SKM-1 treated with dmso at 0.1 percent for 144 hours (cell line): Measurements from ENCODE around the gene THPO.

ENCODE experiments used
- DNase-seq: peaks from one replicate; lab custom pipeline; 2025; ENCODE audit not compliant: unreplicated experiment; lab: John Stamatoyannopoulos, UW

THPO gene

DNA sequence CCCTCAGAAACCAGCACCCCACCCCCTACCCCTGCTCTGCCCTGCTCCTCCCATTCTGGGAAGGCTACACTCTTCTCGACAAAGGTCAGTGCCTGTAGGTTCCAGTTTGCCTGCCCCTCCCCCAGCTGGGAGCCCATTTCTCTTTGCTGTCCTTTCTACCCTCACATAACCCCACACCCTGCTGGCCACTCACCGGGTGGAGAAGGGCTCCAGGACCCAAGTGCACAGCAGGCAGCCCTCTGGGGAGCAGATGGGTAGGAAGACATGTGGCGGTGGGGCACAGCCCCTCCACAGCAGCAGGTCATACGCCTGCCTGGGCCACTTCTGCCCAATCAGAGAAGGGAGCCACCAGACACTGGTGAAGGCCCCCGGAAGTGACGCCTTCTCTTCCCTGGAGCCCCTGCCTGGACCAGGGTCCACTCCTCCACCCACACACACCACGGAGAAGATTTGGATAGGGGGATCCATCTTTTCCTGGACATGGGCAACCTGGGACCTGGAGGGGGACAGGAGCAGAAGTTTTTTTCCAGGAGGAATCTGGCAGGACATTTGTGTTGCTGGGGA lies at the start of gene THPO:
TSS of gene THPO (minus strand) at position 326 of the 564 bp plus-strand sequence. CDS start 1,948 bp downstream, outside the sequence.
- DNase-seq, result no peak

DNA sequence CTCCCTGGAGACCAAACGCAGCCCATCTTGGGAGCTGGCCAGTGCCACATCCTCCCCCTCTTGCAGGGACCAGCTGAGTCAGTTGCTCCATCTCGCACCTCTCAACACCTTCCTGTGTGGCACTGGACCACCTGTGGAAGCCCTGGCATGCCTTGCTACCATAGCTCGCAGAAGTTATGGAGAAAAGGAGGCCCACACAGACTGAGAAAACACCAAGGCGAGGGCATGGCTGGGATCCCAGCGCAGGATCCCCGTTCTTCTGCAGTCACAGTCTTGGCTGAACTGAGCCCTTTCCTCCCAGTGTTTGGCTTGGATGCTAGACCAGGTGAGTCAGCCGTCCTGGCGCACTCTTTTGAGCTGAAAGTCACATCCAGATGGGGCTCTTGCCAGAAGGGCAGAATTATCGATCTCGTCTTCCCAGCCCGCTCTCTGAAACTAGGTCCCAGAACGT lies 48.7 kb upstream of the THPO start:
- DNase-seq, result no peak

DNA sequence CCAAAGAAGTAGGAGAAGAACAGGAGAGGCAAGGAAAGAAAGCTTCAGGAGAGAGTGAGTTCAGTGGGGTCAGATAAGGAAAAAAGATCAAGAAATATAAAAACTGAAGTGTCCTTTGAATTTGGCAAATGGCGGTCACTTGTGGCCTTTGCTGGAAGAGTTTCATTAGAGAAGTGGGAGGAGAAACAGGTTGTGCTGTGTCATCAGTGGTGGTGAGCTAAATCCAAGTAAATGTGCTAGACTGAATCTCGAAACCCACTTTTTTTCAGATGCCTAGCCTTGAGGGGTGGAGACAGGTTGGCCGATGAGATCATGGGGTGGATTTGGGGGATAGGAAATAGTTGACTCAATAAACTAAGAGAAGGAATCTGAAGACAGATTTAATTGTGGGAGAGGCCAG lies 45.6 kb upstream of the THPO start:
- no peak for DNase-seq

DNA sequence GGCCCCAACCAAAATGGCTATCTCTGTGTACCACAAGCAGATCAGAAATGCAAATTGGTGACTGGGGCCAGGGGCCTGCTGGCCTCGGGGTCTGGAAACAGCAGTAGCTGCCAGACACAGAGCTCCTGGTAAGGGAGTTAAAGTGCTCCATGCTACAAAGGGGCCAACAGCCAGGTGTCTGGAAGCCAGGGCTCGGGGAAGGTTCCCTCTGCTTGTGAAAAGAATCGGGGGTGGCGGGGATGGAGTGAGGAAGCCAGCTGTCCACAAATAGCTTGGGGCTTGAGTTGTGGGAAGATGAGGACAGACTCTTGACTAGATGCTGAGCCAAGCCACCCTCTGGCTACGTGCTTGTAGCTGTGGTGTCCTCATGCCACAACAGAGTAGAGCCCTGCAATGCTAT lies 41.2 kb upstream of the THPO start:
- DNase-seq, result no peak

DNA sequence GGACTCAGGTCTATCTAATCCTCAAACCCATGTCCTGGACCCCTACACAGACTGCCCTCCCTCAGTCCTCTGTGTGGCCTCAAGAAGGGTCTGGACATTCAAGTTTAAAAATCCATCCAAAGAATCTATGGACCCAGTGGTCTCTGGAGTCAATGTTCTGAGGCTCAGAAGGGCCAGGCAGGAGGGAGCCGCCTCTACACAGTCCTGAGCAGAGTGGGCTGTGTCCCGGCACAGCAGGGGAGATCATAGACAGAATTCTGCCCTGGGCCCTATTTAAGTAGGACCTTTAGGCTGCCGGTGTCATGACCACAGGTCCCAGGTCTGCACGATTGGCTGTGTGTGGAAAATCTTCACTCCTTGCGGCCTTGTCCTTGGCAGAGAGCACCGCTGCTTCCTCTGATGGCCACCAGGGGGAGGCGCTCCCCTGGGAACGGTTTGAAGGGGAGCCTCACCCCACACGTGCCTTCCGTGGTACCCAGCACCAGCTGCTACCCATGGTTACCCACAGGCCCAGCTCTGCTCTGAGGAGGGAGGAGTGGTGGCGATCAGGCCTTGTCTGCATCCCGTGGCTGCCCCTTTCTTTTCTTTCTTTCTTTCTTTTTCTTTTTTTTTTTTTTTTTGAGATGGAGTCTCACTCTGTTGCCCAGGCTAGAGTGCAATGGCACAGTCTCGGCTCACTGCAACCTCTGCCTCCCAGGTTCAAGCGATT lies 39.8 kb upstream of the THPO start:
- DNase-seq, result peak; percentile 70

DNA sequence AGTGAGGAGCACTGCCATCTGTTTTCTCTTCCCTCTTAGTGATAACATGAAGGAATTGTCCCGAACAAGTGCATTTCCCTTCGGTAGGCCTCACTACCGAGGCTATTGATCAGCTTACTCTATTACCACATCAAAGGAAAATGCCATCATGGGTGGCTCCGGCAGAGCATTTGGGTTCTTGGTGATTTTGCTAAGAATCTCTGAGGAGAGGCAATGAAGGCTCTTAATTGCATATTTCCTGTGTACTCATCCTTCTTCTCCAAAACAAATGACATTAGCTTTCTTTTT lies 37.1 kb upstream of the THPO start:
- DNase-seq, result no peak

DNA sequence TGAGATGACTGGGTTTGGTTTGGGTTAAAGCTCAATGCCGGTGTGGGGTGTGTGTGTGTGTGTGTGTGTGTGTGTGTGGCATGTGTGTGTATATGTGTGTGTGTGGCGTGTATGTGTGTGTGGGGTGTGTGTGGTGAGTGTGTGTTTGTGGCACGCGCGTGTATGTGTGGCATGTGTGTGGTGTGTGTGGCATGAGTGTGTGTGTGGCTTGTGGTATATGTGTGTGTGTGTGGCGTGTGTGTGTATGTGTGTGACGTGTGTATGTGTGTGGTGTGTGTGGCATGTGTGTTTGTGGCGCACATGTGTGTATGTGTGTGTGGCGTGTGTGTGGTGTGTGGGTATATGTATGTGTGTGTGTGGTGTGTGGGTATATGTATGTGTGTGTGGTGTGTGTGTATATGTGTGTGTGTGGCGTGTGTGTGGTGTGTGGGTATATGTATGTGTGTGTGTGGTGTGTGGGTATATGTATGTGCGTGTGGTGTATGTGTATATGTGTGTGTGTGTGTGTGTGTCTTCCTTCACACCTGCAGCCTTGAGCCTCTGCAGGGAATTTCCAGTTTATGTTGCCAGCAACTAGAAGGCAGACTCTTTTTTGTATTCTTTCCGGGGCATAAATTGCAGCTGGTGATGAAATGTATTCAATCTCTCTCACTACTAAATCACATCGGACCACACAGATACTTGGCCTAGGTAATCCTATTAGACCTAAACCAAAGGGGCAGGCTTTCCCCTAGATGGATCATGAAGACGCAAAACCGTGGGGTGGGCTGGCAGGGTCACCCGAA lies 36.6 kb upstream of the THPO start:
- no peak for DNase-seq

DNA sequence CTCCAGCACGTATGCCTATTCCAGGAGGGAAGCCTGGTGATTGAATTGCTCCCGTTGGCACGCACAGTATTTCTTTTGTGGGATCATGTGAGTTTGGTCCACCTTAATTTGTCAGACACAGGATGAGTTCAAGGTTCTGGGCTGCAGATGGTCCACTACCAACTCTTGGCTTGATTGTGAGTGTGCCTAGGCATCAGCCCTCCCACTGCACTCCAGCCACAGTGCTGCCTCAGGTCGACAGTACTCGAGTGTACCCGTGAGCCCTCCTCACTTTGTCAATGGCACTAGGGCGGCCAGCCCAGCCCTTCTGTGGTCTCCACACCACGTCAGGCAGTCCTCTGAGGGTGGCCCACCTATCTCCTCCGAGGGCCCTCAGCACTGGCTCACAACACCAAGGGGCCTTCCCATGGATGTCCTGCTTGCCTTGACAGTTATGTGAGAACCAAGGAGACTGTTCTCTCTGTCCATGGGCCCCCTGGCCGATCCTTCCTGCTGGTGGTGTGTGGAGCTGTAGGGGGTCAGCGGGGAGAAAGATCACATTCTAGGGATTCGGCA lies 32.0 kb upstream of the THPO start:
- DNase-seq, result no peak

DNA sequence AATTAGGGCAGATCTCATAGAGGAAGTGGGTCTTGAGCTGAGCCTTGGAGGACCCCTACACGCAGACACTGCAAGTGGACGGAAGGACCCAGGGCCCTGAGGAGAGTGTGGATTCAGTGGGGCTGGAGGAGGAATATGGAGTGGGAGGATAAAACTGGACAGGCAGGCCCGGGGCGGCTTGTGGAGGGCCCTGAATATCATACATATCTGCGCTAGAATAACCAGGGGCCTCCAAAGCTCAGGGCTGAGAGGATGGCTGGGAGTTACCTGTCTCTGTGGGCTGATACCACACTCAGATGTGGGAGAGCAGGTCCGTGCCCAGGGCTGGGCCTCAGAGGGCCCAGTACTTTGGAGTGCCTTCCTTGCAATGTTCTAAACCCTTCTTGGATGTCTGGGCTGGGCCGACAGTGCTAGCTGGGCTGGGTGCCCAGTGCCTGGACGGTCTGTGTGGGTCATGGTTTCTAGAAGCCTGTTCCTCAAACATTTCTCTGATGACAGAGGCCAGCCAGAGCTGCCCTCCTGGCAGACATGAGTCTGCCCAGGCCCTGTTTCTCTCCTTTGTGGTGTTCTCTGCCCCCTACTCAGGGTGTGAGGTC lies 31.4 kb upstream of the THPO start:
- DNase-seq, result no peak

DNA sequence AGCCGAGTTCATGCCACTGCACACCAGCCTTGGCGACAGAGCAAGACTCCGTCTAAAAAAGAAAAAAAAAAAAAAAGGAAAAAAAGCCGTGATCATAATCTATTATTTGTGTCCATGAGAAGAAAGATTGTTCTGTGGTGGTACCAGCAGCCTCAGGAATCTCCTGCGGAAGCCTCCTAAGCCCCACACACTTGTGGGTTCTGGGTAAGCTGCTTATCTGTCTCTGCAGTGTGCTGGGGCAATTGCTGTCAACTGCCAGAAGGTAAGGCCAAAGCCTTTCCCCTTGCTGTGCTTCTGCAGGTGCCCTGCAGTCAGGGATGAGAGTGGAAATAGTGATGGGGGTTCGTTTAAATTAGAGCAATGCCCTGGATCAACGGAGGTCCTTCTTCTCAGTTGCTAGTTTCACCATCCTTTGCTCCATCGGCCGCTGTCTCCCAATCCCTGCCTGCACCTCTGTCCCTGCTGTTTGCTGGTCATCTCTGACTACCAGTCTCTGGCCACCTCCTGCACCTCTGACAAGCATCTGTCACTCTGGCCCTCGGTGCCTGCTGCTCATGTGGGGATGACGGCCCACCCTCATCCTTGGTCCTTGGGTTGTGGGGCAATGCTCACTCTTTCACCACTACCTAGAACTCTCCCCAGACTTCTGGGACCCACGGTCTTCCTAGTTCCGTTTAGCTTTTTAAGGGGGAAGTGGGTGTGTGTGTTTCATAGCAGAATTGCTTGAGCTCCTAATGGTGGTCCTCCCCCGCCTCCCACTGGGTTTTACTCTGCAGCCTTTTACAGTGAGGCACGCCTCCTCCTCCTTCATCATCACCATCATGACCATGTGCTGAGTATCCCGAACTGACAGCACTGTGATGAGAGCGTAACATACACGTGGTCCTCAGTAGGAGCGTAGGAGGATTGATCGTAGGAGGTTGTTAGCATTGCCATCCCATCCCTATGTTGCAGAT lies 27.3 kb upstream of the THPO start:
- no peak for DNase-seq

DNA sequence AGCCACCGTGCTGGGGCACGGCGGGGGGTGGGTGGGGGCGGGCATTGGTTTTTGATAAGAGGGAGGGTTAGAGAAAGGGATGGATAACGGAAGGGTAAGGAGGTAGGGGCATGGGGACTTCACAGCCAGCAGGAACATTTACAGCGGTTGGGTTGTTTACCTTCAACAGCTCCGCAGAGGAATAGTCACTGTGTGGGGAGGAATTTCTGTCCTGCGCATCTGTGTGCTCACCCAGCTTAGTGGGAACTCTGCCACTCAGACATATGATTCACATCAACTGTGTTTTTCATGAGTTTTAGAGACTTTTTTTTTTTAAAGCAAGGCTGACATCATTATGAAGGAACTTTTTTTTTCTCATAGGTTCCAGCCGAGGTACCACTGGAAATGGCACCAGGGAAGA lies 21.4 kb upstream of the THPO start:
- no peak for DNase-seq

DNA sequence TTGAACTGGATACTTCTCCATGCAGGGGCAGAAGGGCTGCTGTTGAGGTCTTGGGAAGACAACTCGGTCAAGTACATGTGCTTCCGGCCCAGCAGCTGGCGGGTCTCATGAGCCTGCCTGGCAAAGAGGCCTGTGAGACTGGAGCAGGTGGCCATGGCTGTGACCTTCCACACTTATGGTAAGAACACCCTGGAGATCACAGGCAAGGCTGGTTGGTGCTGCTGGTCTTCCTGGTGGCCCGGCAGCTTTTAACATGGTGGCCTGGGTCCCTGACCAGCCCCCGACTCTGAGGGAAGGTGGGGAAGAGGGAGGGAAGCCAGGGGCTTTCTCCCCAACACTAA lies 17.3 kb upstream of the THPO start:
- DNase-seq, result no peak

DNA sequence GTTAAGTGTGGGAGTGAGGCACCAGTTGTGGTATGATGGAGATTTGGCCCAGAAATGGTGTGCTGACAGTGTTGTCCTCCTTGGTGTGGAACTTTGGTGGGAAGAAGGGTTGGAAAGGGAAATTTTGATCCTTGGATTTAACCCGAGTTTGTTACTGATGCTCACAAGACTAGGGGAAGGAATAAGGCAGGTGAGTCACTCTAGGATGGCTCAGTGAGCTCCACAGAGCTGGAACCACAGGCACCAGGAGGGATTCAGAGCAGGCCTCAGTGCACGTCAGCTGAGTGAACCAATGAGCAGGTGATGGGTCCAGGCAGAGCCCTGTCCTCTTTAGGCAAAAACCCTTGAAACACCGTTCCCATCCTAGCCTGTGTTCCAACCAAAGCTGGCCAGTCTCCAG lies 13.3 kb upstream of the THPO start:
- no peak for DNase-seq

DNA sequence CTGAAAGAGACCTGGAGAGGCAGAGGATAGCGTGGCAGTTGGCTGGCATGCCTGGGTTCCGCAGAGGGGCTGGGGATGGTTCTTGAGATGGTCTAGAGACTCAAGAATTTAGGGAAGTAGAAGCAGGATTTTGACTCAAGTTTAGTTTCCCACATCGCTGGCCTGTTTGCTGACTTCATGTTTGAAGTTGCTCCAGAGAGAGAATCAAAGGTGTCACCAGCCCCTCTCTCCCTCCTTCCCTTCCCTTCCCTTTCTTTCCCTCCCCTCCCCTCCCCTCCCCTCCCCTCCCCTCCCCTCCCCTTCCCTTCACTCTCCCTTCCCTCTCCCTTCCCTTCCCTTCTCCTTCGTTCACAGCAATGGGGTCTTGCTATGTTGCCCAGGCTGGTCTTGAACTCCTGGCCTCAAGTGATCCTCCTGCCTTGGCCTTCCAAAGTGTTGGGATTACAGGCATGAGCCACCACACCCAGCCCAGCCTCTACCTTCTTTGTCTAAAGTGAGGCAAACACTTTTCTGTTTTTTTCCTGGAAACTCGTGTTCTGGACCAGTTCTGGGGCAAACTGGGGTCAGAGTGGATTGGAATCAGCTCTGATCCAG lies 12.0 kb upstream of the THPO start:
- no peak for DNase-seq

DNA sequence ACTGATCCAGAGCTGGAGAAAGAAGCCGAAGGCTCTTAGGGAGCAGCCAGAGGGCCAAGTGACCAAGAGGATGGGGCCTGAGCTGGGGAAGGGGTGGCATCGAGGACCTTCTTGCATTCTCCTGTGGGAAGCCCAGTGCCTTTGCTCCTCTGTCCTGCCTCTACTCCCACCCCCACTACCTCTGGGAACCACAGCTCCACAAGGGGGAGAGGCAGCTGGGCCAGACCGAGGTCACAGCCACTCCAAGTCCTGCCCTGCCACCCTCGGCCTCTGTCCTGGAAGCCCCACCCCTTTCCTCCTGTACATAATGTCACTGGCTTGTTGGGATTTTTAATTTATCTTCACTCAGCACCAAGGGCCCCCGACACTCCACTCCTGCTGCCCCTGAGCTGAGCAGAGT lies 11.4 kb upstream of the THPO start:
- no peak for DNase-seq

DNA sequence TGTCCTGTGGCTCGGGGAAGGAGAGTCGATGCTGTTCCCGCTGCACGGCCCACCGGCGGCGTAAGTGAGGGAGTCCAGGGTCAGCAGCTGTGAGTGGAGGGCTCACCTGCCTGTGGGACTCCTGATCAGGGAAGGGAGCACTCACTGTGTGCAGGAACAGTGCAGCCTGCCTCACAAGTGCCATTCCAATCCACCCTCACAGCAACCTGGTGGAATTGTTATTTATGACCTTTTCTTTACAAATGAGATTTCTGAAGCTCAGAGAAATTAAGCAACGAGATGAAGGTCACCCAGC lies 10.9 kb upstream of the THPO start:
- no peak for DNase-seq

DNA sequence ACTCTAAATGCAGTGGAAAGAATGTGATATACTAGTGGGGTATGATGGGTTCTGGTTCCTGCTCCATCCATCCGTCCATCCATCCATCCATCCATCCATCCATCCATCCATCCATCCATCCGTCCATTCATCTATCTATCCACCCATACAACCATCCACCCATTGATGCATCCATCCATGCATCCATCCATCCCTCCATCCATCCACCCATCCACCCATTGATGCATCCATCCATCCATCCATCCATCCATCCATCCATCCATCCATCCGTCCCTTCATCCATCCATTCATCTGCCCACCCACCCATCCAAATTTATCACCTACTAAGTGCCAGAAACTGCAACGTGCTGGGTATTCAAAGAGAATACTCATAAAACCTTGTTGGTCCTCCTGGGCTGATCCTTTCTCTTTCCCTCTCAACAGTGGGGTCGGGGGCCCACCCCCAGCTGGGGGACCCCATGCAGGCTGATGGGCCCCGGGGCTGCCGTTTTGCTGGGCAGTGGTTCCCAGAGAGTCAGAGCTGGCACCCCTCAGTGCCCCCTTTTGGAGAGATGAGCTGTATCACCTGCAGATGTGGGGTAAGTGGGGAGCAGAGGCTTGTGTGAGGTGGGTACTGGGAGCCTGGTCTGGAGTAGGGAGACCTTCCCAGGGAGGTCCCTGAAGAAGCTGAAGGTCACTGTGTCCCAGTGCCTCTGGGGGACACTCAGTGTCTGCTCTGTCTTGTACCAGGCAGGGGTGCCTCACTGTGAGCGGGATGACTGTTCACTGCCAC lies 10.3 kb upstream of the THPO start:
- DNase-seq, result no peak

DNA sequence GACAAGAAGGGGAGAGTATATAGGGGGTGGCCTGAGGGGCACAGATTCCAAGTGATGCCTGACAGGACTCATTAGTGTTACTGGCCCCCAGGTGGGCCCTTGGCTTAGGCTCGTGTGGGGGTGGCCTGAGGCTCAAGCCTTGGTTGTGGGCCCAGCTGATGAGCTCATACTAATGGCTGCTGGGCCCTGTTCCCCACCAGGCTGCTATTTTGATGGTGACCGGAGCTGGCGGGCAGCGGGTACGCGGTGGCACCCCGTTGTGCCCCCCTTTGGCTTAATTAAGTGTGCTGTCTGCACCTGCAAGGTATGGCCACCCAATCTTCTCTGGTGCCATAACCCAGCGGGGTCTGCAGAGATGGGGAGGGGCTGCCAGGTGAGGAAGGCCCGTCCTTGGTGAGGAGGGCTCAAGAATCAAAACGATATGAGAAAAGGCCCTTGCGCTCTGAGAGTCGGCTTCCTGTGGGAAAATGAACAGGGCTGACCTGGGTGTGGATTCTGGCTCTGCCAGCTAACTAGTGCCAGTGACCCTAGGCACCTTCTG lies 9.2 kb upstream of the THPO start:
- DNase-seq, result no peak

DNA sequence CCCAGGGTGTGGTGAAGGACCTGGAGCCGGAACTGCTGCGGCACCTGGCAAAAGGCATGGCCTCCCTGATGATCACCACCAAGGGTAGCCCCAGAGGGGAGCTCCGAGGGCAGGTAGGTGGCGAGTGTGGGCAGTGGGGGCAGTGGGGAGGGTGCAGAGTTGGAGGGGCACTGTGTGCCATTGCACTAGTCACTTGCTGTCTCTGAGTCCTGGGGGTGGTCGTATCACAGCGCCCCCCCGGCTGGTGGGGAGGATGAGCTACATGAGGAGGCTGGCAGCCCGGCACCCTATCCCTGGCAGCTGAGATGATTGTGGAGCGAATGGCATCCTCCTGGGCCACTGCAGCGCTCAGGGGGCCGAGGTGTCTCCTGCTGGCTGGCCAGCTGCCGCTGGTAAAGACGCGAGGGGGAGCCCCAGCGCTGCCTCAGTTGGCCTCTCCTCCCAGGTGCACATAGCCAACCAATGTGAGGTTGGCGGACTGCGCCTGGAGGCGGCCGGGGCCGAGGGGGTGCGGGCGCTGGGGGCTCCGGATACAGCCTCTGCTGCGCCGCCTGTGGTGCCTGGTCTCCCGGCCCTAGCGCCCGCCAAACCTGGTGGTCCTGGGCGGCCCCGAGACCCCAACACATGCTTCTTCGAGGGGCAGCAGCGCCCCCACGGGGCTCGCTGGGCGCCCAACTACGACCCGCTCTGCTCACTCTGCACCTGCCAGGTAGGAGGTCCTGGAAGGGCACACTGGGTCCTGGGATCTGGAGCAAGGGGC lies 8.2 kb upstream of the THPO start:
- no peak for DNase-seq
